Measurements from ENCODE around the gene PPP4R4.

GRCh38 chr14:94284221-94284620 lies 110.1 kb downstream of the PPP4R4 start:
- TF ChIP-seq GATA2 (IDR thresholded peaks at IDR 0.05; ENCODE audit: low read depth, low read length) (no peak), GATA3 (IDR thresholded peaks at IDR 0.05; ENCODE audit: low read depth, low read length) (no peak)

Measured in SH-SY5Y (cell line).